HCT116 (cell line): ENCODE measurements around the gene DCN. TPM values are rescaled to one million over a fixed set of nuclear protein-coding genes. Genes with fewer than 3 reads are reported as not detected.

Experiments
- ATAC-seq: fragments of 200-7000 bp; cut with Tn5 transposase; 2 replicates; pipeline ENCODE4 v1.9.1; 2020; ENCODE audit warnings: mild to moderate bottlenecking, moderate library complexity
- BruUV-seq: library from RNA; stranded (reverse); fragments of 400-500 nt; replicated peaks from 2 replicates; lab custom pipeline; 2021; lab: Mats Ljungman, UMichigan
- CTCF ChIA-PET: fragments of 300-600 bp; sonication (Branson Sonifier 250); formaldehyde crosslinking; loops from one replicate; lab custom pipeline; 2021; ENCODE audit warnings: antibody characterized with exemption; lab: Charles Lee
- POLR2A ChIA-PET: fragments of 300-600, 350-600 bp; sonication (Branson Sonifier 250); formaldehyde crosslinking; loops from one replicate; lab custom pipeline; 2021; ENCODE audit warnings: antibody characterized with exemption; lab: Charles Lee
- RAD21 ChIA-PET, 2 experiments: fragments of 300-600 bp; sonication (Branson Sonifier 250); formaldehyde crosslinking; loops; one replicate each; lab custom pipeline; 2023; ENCODE audit warnings: low total read pairs in 2 of 2; ENCODE audit not compliant: uncharacterized antibody in 2 of 2, unreplicated experiment in 2 of 2, low non-redundant PET in 1 of 2; lab: Charles Lee
- DNase-seq: peaks from one replicate; pipeline ENCODE4 v3.0.0-alpha.2; 2010; ENCODE audit warnings: low read depth, low spot score
- H2AFZ ChIP-seq: fragments of 200-600 bp; shearing (Covaris generic), sonication (generic); 2 replicates; pipeline ENCODE4 v1.6.1; 2017; ENCODE audit warnings: low read depth, mixed run types, mixed read lengths, antibody characterized with exemption, low read length; ENCODE audit not compliant: poor library complexity, severe bottlenecking
- H3K27ac ChIP-seq: 2 replicates; pipeline ENCODE4 v1.5.1; 2012; ENCODE audit warnings: low read depth, low read length
- H3K27me3 ChIP-seq: fragments of 200-600 bp; sonication (generic); 2 replicates; pipeline ENCODE4 v1.6.1; 2016; ENCODE audit warnings: mixed run types, low read length, mixed read lengths; ENCODE audit not compliant: insufficient read depth
- H3K36me3 ChIP-seq, 2 experiments: fragments of 200-500 bp in 1 of 2; fragments of 200-600 bp in 1 of 2; sonication (Bioruptor generic) in 1 of 2; sonication (generic) in 1 of 2; 2 replicates each; pipeline versions ENCODE4 v1.5.1 to v1.6.1; 2014 to 2016; ENCODE audit warnings: low read length in 2 of 2, inconsistent platforms in 1 of 2, mixed read lengths in 1 of 2, mixed run types in 1 of 2; ENCODE audit not compliant: insufficient read depth in 2 of 2, control insufficient read depth in 1 of 2
- H3K4me1 ChIP-seq, 2 experiments: fragments of 200-600 bp in 1 of 2; sonication (generic) in 1 of 2; 2 replicates each; pipeline versions ENCODE4 v1.5.1 to v1.6.1; 2012 to 2017; ENCODE audit warnings: low read length in 2 of 2, inconsistent platforms in 1 of 2, mild to moderate bottlenecking in 1 of 2, mixed read lengths in 1 of 2, mixed run types in 1 of 2, moderate library complexity in 1 of 2; ENCODE audit not compliant: insufficient read depth in 2 of 2, control insufficient read depth in 1 of 2
- H3K4me2 ChIP-seq: fragments of 200-600 bp; sonication (generic); 2 replicates; pipeline ENCODE4 v1.6.1; 2017; ENCODE audit warnings: mixed run types, low read length, mixed read lengths
- H3K4me3 ChIP-seq, 2 experiments: fragments of 200-600 bp in 1 of 2; sonication (generic) in 1 of 2; replicated peaks in 1 of 2; 2 replicates each; pipeline ENCODE4 v1.5.1; 2011 to 2016; ENCODE audit warnings: low read length in 2 of 2, control low read depth in 1 of 2, low read depth in 1 of 2, mild to moderate bottlenecking in 1 of 2, mixed read lengths in 1 of 2, mixed run types in 1 of 2
- H3K79me2 ChIP-seq: fragments of 200-600 bp; sonication (generic); 2 replicates; pipeline ENCODE4 v1.6.1; 2017; ENCODE audit warnings: mild to moderate bottlenecking, mixed run types, low read length, moderate library complexity, mixed read lengths; ENCODE audit not compliant: insufficient read depth
- H3K9ac ChIP-seq: fragments of 200-600 bp; sonication (generic); 2 replicates; pipeline ENCODE4 v1.6.1; 2016; ENCODE audit warnings: low read length, mixed read lengths
- H3K9me2 ChIP-seq: fragments of 200-600 bp; sonication (generic), shearing (Covaris generic); 2 replicates; pipeline ENCODE4 v1.6.1; 2017; ENCODE audit warnings: mixed run types, mild to moderate bottlenecking, moderate library complexity; ENCODE audit not compliant: insufficient read depth
- H3K9me3 ChIP-seq, 2 experiments: fragments of 200-500 bp in 1 of 2; fragments of 200-600 bp in 1 of 2; sonication (Bioruptor generic) in 1 of 2; sonication (generic) in 1 of 2; 2 replicates each; pipeline ENCODE4 v1.6.1; 2014 to 2017; ENCODE audit warnings: low read length in 2 of 2, mixed read lengths in 2 of 2, inconsistent platforms in 1 of 2, low read depth in 1 of 2, mild to moderate bottlenecking in 1 of 2, mixed run types in 1 of 2, moderate library complexity in 1 of 2; ENCODE audit not compliant: control insufficient read depth in 1 of 2, insufficient read depth in 1 of 2
- H4K20me1 ChIP-seq: fragments of 200-600 bp; sonication (generic), shearing (Covaris generic); 2 replicates; pipeline ENCODE4 v1.6.1; 2017; ENCODE audit warnings: mixed run types, mild to moderate bottlenecking, moderate library complexity; ENCODE audit not compliant: insufficient read depth
- CBX3 ChIP-seq: IDR thresholded peaks from 2 replicates; pipeline ENCODE4 v1.6.1; 2012; ENCODE audit warnings: low read depth
- CEBPB ChIP-seq: IDR thresholded peaks from 2 replicates; pipeline ENCODE4 v1.6.1; 2012; ENCODE audit warnings: low read depth
- EZH2 ChIP-seq: fragments of 200-600 bp; sonication (generic); IDR thresholded peaks from 2 replicates; pipeline ENCODE4 v1.6.1; 2017; ENCODE audit warnings: antibody characterized with exemption, mixed run types
- EZH2phosphoT487 ChIP-seq: fragments of 200-600 bp; IDR thresholded peaks from 2 replicates; pipeline ENCODE4 v1.6.1; 2018; ENCODE audit warnings: antibody characterized with exemption, borderline replicate concordance
- RAD21 ChIP-seq: IDR thresholded peaks from 2 replicates; pipeline ENCODE4 v1.6.1; 2012; ENCODE audit warnings: low read depth, mild to moderate bottlenecking
- SIN3A ChIP-seq: IDR thresholded peaks from 2 replicates; pipeline ENCODE4 v1.6.1; 2012; ENCODE audit warnings: low read depth
- SP1 ChIP-seq: IDR thresholded peaks from 2 replicates; pipeline ENCODE4 v1.6.1; 2012; ENCODE audit warnings: low read depth
- TCF7L2 ChIP-seq: IDR thresholded peaks from 2 replicates; pipeline ENCODE4 v1.7.0; 2011; ENCODE audit warnings: borderline replicate concordance, inconsistent platforms; ENCODE audit not compliant: insufficient read depth, insufficient read length; ENCODE audit errors: extremely low read depth
- YY1 ChIP-seq: IDR thresholded peaks from 2 replicates; pipeline ENCODE4 v1.6.1; 2011; ENCODE audit warnings: low read length, low read depth, moderate library complexity, mild to moderate bottlenecking; ENCODE audit not compliant: insufficient replicate concordance; ENCODE audit errors: extremely low read depth
- ZNF274 ChIP-seq: fragments of 200-500 bp; sonication (Bioruptor generic); IDR thresholded peaks from 2 replicates; pipeline ENCODE4 v1.6.1; 2014; ENCODE audit warnings: mild to moderate bottlenecking, low read depth, low read length, inconsistent platforms
- intact Hi-C: fragments of 100-400 bp; cut with micrococcal nuclease; formaldehyde crosslinking; loops from 2 replicates; pipeline ENCODE4 v1.10.0; 2022
- total RNA-seq: library from RNA; stranded (reverse); gene quantifications from one replicate; pipeline ENCODE4 v1.2.1, GENCODE V29; 2021; ENCODE audit not compliant: unreplicated experiment
- TF ChIP-seq, protein P1 (sequence below): IDR thresholded peaks from 2 replicates; pipeline ENCODE4 v1.6.1; 2012
- TF ChIP-seq, protein P2 (sequence below): IDR thresholded peaks from 2 replicates; pipeline ENCODE4 v1.6.1; 2012; ENCODE audit warnings: low read depth
- TF ChIP-seq, protein P3 (sequence below): IDR thresholded peaks from 2 replicates; pipeline ENCODE4 v1.6.1; 2012
- TF ChIP-seq, protein P4 (sequence below): IDR thresholded peaks from 2 replicates; pipeline ENCODE4 v1.6.1; 2011; ENCODE audit warnings: mild to moderate bottlenecking, low read length, moderate library complexity; ENCODE audit not compliant: insufficient replicate concordance; ENCODE audit errors: extremely low read depth

DCN gene
- total RNA-seq, 1 experiment from 2014 or later, result 3.6 TPM

DNA sequence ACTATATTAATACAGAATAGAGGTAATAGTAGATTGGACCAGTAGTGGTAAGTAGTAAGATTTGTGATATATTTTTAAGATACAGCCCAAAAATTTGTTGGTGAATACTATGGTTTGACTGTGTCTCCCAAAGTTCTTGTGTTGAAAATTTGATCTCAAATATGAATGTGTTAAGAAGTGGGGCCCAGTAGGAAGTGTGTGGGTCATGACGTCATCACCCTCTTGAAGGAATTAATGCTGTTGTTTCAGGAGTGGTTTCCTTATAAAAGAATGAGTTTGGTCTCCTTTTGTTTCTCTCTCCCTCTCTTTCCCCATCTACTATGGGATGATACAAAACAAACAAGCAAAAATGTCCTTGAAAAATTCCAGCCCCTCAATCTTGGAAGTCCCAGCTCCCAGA, 87.7 kb downstream of the DCN start:
- POLR2A ChIA-PET, result no interaction called here
- intact Hi-C loops, result no loop called here

DNA sequence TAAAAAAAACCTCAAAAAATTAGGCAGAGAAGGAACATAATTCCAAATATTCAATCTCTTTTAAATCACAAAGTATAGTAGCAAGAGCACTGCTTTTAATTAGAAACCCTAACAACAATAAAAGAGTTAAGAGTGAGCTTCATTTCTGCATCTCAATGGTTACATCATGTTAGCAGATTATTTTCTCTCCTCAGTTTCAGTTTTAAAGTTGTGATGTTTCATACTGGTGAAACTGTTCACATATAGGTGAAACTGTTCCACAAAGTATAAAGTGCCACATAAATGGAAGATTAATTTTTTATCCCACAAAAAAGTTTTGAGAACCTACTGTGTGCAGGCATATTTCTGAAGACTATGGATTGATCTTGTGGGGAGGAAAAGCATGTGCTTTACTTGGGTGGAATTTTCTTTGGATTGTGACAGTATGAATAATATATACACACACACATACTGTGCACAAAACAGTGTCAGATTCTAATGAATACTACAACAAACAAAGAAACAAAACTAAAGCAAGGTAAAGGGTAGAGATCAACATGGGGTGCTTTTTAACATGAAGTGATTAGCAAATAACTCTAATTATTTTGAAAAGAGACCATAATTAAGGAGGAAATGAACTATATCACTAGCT, 88.5 kb downstream of the DCN start:
- DNase-seq, result no peak
- RAD21 ChIA-PET, result no interaction called here
- no peak for TF ChIP-seq CEBPB
- TF ChIP-seq SP1, result no peak
- TF ChIP-seq YY1, result no peak
- TF ChIP-seq CBX3, result no peak
- TF ChIP-seq, protein P1, sequence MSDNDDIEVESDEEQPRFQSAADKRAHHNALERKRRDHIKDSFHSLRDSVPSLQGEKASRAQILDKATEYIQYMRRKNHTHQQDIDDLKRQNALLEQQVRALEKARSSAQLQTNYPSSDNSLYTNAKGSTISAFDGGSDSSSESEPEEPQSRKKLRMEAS, result no peak
- no peak for TF ChIP-seq RAD21
- TF ChIP-seq, protein P2, sequence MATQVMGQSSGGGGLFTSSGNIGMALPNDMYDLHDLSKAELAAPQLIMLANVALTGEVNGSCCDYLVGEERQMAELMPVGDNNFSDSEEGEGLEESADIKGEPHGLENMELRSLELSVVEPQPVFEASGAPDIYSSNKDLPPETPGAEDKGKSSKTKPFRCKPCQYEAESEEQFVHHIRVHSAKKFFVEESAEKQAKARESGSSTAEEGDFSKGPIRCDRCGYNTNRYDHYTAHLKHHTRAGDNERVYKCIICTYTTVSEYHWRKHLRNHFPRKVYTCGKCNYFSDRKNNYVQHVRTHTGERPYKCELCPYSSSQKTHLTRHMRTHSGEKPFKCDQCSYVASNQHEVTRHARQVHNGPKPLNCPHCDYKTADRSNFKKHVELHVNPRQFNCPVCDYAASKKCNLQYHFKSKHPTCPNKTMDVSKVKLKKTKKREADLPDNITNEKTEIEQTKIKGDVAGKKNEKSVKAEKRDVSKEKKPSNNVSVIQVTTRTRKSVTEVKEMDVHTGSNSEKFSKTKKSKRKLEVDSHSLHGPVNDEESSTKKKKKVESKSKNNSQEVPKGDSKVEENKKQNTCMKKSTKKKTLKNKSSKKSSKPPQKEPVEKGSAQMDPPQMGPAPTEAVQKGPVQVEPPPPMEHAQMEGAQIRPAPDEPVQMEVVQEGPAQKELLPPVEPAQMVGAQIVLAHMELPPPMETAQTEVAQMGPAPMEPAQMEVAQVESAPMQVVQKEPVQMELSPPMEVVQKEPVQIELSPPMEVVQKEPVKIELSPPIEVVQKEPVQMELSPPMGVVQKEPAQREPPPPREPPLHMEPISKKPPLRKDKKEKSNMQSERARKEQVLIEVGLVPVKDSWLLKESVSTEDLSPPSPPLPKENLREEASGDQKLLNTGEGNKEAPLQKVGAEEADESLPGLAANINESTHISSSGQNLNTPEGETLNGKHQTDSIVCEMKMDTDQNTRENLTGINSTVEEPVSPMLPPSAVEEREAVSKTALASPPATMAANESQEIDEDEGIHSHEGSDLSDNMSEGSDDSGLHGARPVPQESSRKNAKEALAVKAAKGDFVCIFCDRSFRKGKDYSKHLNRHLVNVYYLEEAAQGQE, result no peak
- TF ChIP-seq SIN3A, result no peak
- TF ChIP-seq, protein P3, sequence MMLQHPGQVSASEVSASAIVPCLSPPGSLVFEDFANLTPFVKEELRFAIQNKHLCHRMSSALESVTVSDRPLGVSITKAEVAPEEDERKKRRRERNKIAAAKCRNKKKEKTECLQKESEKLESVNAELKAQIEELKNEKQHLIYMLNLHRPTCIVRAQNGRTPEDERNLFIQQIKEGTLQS, result no peak
- TF ChIP-seq ZNF274, result no peak
- TF ChIP-seq EZH2phosphoT487, result no peak
- no peak for TF ChIP-seq EZH2

More for the DNA sequence above, 87.7 kb downstream of the DCN start:
- TF ChIP-seq, protein P4, sequence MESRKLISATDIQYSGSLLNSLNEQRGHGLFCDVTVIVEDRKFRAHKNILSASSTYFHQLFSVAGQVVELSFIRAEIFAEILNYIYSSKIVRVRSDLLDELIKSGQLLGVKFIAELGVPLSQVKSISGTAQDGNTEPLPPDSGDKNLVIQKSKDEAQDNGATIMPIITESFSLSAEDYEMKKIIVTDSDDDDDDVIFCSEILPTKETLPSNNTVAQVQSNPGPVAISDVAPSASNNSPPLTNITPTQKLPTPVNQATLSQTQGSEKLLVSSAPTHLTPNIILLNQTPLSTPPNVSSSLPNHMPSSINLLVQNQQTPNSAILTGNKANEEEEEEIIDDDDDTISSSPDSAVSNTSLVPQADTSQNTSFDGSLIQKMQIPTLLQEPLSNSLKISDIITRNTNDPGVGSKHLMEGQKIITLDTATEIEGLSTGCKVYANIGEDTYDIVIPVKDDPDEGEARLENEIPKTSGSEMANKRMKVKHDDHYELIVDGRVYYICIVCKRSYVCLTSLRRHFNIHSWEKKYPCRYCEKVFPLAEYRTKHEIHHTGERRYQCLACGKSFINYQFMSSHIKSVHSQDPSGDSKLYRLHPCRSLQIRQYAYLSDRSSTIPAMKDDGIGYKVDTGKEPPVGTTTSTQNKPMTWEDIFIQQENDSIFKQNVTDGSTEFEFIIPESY, result no peak
- TF ChIP-seq TCF7L2, result no peak
- Histone ChIP-seq H3K36me3 (no peaks in the 10 kb centered on the region), H3K27me3 (no peaks in the 10 kb centered on the region), H3K79me2 (no peaks in the 10 kb centered on the region), H2AFZ (no peak overlapping the region), H3K9ac (no peak overlapping the region), H3K9me3 (no peaks in the 10 kb centered on the region), H3K4me3 (no peak overlapping the region), H3K4me1 (peaks cover 4 to 14% of the 10 kb centered on the region in 2 experiments; a peak in 3 of 4 replicates), H4K20me1 (no peaks in the 10 kb centered on the region), H3K9me2 (no peaks in the 10 kb centered on the region), H3K27ac (no peak overlapping the region), H3K4me2 (no peak overlapping the region)
- no peak for ATAC-seq
- DNase-seq, result no peak
- RAD21 ChIA-PET, result no interaction called here
- BruUV-seq, result no TSS peak
- CTCF ChIA-PET, result no interaction called here

More for the DNA sequence above, 88.5 kb downstream of the DCN start:
- no peak overlapping the region for H3K27ac ChIP-seq
- H3K27me3 ChIP-seq, result no peaks in the 10 kb centered on the region
- peaks cover 0 to 5% of the 10 kb centered on the region in 2 experiments; a peak in 1 of 4 replicates for H3K9me3 ChIP-seq
- H3K79me2 ChIP-seq, result no peaks in the 10 kb centered on the region
- intact Hi-C loops, result no loop called here
- POLR2A ChIA-PET, result no interaction called here
- H3K9me2 ChIP-seq, result no peaks in the 10 kb centered on the region
- ATAC-seq, result no peak
- CTCF ChIA-PET, result no interaction called here
- no TSS peak for BruUV-seq
- H2AFZ ChIP-seq, result peak overlapping the region; percentile 18
- no peak overlapping the region for H3K4me2 ChIP-seq
- H3K9ac ChIP-seq, result no peak overlapping the region
- H3K4me3 ChIP-seq, result no peak overlapping the region
- peaks cover 4 to 9% of the 10 kb centered on the region in 2 experiments; a peak in 3 of 4 replicates for H3K4me1 ChIP-seq
- H3K36me3 ChIP-seq, result no peaks in the 10 kb centered on the region
- no peaks in the 10 kb centered on the region for H4K20me1 ChIP-seq
